T-cell (primary cell): ENCODE measurements around the gene RPS13. TPM values are rescaled to one million over a fixed set of nuclear protein-coding genes. Genes with fewer than 3 reads are reported as not detected.
"Not testable (repeated sequence)": the region's sequence is repeated elsewhere in the genome, so short reads cannot be mapped to it uniquely, and the experiment has no call there.

Experiments used
- ATAC-seq, 4 experiments: fragments of 200-7000 bp in 3 of 4; fragments of 150-1000 bp in 1 of 4; cut with Tn5 transposase; replicated peaks in 1 of 4; 1 replicate in 3 of 4; 2 replicates in 1 of 4; pipeline ENCODE4 v1.10.0; 2021; ENCODE audit warnings: moderate library complexity in 3 of 4, mild to moderate bottlenecking in 2 of 4, moderate number of reproducible peaks in 1 of 4
- CTCF ChIA-PET, 2 donors: fragments of 300-600 bp; sonication (Branson Sonifier 250); formaldehyde crosslinking; loops; one replicate each; lab custom pipeline; 2022; ENCODE audit warnings: antibody characterized with exemption in 2 of 2; lab: Charles Lee
- POLR2A ChIA-PET, 2 donors: fragments of 300-600 bp; sonication (Branson Sonifier 250); formaldehyde crosslinking; loops; one replicate each; lab custom pipeline; 2022; ENCODE audit warnings: antibody characterized with exemption in 2 of 2; lab: Charles Lee
- DNase-seq, 35 experiments: peaks; one replicate each; pipeline versions ENCODE4 v3.0.0 to v3.0.0-alpha.2; 2013 to 2023
- H3K27ac ChIP-seq: one replicate; pipeline ENCODE4 v1.5.1; 2013; ENCODE audit warnings: low read length
- H3K27me3 ChIP-seq, 2 experiments: replicated peaks in 1 of 2; 1 replicate in 1 of 2; 2 replicates in 1 of 2; pipeline versions ENCODE4 v1.6.1 to v1.7.0; 2013; ENCODE audit warnings: low read length in 1 of 2, mixed read lengths in 1 of 2; ENCODE audit not compliant: control insufficient read depth in 2 of 2, insufficient read depth in 2 of 2; ENCODE audit errors: extremely low read depth in 1 of 2
- H3K36me3 ChIP-seq, 2 donors: 1 replicate in 1 of 2; 2 replicates in 1 of 2; pipeline versions ENCODE4 v1.6.1 to v1.7.0; 2013; ENCODE audit warnings: low read length in 1 of 2; ENCODE audit not compliant: control insufficient read depth in 2 of 2, insufficient read depth in 1 of 2; ENCODE audit errors: extremely low read depth in 1 of 2
- H3K4me1 ChIP-seq, 2 experiments: 1 replicate in 1 of 2; 2 replicates in 1 of 2; pipeline versions ENCODE4 v1.6.1 to v1.7.0; 2013; ENCODE audit warnings: low read length in 2 of 2, mixed read lengths in 1 of 2; ENCODE audit not compliant: insufficient read depth in 2 of 2, control insufficient read depth in 1 of 2; ENCODE audit errors: extremely low read depth in 1 of 2
- H3K4me3 ChIP-seq, 2 donors: 1 replicate in 1 of 2; 2 replicates in 1 of 2; pipeline versions ENCODE4 v1.5.1 to v1.7.0; 2013; ENCODE audit warnings: mild to moderate bottlenecking in 2 of 2, low read length in 1 of 2, moderate library complexity in 1 of 2; ENCODE audit not compliant: control insufficient read depth in 1 of 2; ENCODE audit errors: extremely low read depth in 1 of 2
- H3K9me3 ChIP-seq: 2 replicates; pipeline ENCODE4 v1.7.0; 2013
- H3K27ac Mint-ChIP-seq, 2 donors: one replicate each; pipeline ENCODE4 v1.8.0; 2020 to 2021; ENCODE audit warnings: mild to moderate bottlenecking in 2 of 2, mixed read lengths in 2 of 2
- H3K27me3 Mint-ChIP-seq, 2 donors: one replicate each; pipeline ENCODE4 v1.8.0; 2021 to 2022; ENCODE audit warnings: mixed read lengths in 2 of 2
- H3K36me3 Mint-ChIP-seq: one replicate; pipeline ENCODE4 v1.8.0; 2021; ENCODE audit warnings: mixed read lengths
- H3K4me1 Mint-ChIP-seq, 3 donors: one replicate each; pipeline ENCODE4 v1.8.0; 2020 to 2022; ENCODE audit warnings: mixed read lengths in 3 of 3, mild to moderate bottlenecking in 1 of 3
- H3K4me3 Mint-ChIP-seq, 3 donors: one replicate each; pipeline ENCODE4 v1.8.0; 2020 to 2022; ENCODE audit warnings: mild to moderate bottlenecking in 3 of 3, mixed read lengths in 3 of 3, moderate library complexity in 3 of 3
- H3K9me3 Mint-ChIP-seq, 3 donors: one replicate each; pipeline ENCODE4 v1.8.0; 2020 to 2022; ENCODE audit warnings: mixed read lengths in 3 of 3
- WGBS: methylation state at CpG from one replicate; pipeline ENCODE4 v1.1.5; 2013; ENCODE audit warnings: missing lambda C conversion rate; ENCODE audit not compliant: insufficient coverage; 5-methylcytosine and 5-hydroxymethylcytosine counted together
- total RNA-seq, 35 experiments: library from RNA in 6 of 35; stranded (reverse) in 6 of 35; fragments of 120-200 nt in 1 of 35; gene quantifications; one replicate each; pipeline versions ENCODE4 v1.2.1 to v1.2.4 and lab custom pipeline; 2013 to 2026

RPS13 gene
- total RNA-seq, 5 donors from 2014 or later (not counting 1 experiment from before 2014, with no cell fraction given): 1,534 to 1,829 (median 1,711) TPM

DNA sequence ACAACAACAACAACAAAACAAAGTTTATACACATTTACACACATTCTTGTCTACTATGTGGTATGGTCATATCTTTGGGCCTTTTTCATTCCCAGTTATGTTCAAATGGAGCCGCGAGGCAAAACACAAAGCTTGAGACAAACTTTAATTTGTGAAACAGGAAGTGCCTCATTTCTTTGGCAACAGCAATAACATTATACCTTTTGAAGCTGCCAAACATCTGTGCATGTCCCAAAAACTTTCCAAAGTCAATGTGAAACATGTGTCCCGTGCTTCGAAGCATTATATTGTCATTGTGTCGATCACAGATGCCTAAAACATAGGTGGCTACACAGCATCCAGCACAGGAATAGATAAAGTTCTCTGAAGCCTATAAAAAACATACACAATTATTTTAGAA lies 25.0 kb upstream of the RPS13 start:
- H3K4me3 Mint-ChIP-seq: no peak overlapping the region
- no peak overlapping the region for H3K27ac Mint-ChIP-seq
- Histone ChIP-seq H3K4me1 (no peaks in the 10 kb centered on the region), H3K9me3 (no peaks in the 10 kb centered on the region), H3K36me3 (peaks cover 0 to 46% of the 10 kb centered on the region in 2 donors), H3K27ac (no peak overlapping the region), H3K27me3 (no peaks in the 10 kb centered on the region), H3K4me3 (no peak overlapping the region)
- ATAC-seq: no peak
- no peaks in the 10 kb centered on the region for H3K9me3 Mint-ChIP-seq
- WGBS: no CpG with 5 or more reads among the region's 5 CpGs
- H3K36me3 Mint-ChIP-seq: peaks cover 43% of the 10 kb centered on the region
- ChIA-PET POLR2A (no interaction called here), CTCF (no interaction called here)
- H3K4me1 Mint-ChIP-seq: no peaks in the 10 kb centered on the region
- no peak for DNase-seq
- H3K27me3 Mint-ChIP-seq: no peaks in the 10 kb centered on the region

DNA sequence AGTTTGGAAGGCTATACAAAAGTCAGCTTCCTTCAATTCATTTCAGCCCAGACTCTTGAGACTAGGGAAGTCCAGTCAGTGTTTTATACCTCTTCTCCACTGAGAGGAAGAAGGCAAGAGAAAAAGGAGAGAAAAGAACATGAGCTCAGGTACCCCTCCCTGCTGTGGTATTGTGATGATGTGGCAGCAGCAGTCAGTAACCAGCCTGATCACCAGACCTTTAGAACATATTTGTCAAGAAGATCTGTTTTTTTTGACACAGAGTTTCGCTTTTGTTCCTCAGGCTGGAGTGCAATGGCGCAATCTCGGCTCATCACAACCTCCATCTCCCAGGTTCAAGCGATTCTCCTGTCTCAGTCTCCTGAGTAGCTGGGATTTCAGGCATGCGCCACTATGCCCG lies 21.2 kb upstream of the RPS13 start:
- Mint-ChIP-seq H3K9me3 (no peaks in the 10 kb centered on the region), H3K27ac (no peak overlapping the region), H3K27me3 (no peaks in the 10 kb centered on the region), H3K4me3 (no peak overlapping the region), H3K4me1 (no peaks in the 10 kb centered on the region), H3K36me3 (peaks cover 38% of the 10 kb centered on the region)
- no peak overlapping the region for H3K4me3 ChIP-seq
- peaks cover 5 to 47% of the 10 kb centered on the region in 2 donors for H3K36me3 ChIP-seq
- H3K4me1 ChIP-seq: no peaks in the 10 kb centered on the region
- no peak for DNase-seq
- ATAC-seq: no peak
- H3K27me3 ChIP-seq: no peaks in the 10 kb centered on the region
- ChIA-PET CTCF (no interaction called here), POLR2A (interaction anchor here in 1 of 2 donors (1.1 kb wide), 1 partner anchor 10 kb away, joined by 3 read pairs; no protein-coding TSS in a partner anchor)
- H3K9me3 ChIP-seq: no peaks in the 10 kb centered on the region
- no peak overlapping the region for H3K27ac ChIP-seq
- 93% methylated on average over 6 of the region's 6 CpGs for WGBS

DNA sequence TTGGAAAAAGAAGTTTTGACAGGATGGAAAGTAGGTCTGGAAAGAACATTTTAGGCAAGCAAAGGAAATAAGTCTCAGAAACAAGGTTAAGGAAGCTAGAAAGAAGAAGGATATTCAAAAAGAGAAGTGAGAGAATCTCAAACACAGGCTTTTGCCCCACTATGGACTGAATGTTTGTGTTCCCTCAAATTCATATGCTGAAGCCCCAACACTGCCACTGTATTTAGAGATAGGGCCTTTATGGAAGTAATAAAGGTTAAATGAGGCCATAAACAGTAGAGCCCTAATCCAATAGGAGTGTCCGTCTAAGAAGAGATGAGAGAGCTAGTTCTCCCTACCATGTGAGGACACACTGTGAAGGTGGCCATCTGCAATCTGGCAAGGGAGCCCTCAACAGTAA lies 20.6 kb upstream of the RPS13 start:
- WGBS: 100% methylated on average over 1 of the region's 1 CpG
- H3K27me3 ChIP-seq: no peaks in the 10 kb centered on the region
- ATAC-seq: no peak
- no peaks in the 10 kb centered on the region for H3K4me1 ChIP-seq
- H3K9me3 Mint-ChIP-seq: no peaks in the 10 kb centered on the region
- H3K4me3 ChIP-seq: no peak overlapping the region
- POLR2A ChIA-PET: interaction anchor here in 1 of 2 donors (1.1 kb wide), 1 partner anchor 10 kb away, joined by 3 read pairs; no protein-coding TSS in a partner anchor
- DNase-seq: no peak
- no peak overlapping the region for H3K4me3 Mint-ChIP-seq
- no peak overlapping the region for H3K27ac Mint-ChIP-seq
- no peak overlapping the region for H3K27ac ChIP-seq
- H3K9me3 ChIP-seq: no peaks in the 10 kb centered on the region
- peaks cover 5 to 44% of the 10 kb centered on the region in 2 donors for H3K36me3 ChIP-seq
- no peaks in the 10 kb centered on the region for H3K27me3 Mint-ChIP-seq
- CTCF ChIA-PET: interaction anchor here in 1 of 2 donors (0.6 kb wide), 1 partner anchor 360 kb away, joined by 3 read pairs; no protein-coding TSS in a partner anchor
- no peaks in the 10 kb centered on the region for H3K4me1 Mint-ChIP-seq
- H3K36me3 Mint-ChIP-seq: peaks cover 34% of the 10 kb centered on the region

DNA sequence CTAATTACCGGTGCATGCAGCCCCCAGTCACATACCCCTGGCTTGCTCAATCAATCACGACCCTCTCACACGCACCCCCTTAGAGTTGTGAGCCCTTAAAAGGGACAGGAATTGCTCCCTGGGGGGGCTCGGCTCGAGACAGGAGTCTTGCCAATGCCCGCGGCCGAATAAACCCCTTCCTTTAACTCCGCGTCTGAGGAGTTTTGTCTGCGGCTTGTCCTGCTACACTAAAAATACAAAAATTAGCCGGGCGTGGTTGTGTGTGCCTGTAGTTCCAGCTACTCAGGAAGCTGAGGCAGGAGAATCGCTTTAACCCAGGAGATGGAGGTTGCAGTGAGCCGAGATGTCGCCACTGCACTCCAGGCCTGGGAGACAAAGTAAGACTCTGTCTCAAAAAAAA lies 8.5 kb upstream of the RPS13 start:
- H3K9me3 ChIP-seq, H3K27me3 Mint-ChIP-seq, CTCF ChIA-PET, ATAC-seq, H3K4me3 ChIP-seq, H3K27ac ChIP-seq, H3K9me3 Mint-ChIP-seq, H3K4me1 Mint-ChIP-seq, H3K4me1 ChIP-seq, H3K27me3 ChIP-seq, H3K27ac Mint-ChIP-seq, H3K4me3 Mint-ChIP-seq, DNase-seq: not testable (repeated sequence)
- POLR2A ChIA-PET: interaction anchor here in 1 of 2 donors (0.7 kb wide), 1 partner anchor 12 kb away, joined by 3 read pairs; no protein-coding TSS in a partner anchor
- H3K36me3 ChIP-seq: peaks cover 3 to 20% of the 10 kb centered on the region in 2 donors
- WGBS: 84% methylated on average over 3 of the region's 16 CpGs
- H3K36me3 Mint-ChIP-seq: peaks cover 13% of the 10 kb centered on the region

DNA sequence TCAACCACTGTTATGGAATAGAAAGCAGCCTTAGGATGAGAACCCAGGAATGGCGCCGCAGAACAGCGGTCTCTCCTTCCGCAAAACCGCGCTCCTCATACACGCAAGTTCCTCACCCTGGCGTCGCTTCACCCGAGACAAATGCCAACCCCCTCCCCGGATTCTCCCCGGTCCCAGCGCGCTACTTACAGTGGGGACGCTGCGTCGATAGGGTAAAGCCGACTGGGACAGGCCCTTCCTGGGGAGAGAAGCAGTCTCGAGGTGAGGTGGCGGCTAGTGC lies 287 bp downstream of the RPS13 start:
- peak in 1 of 35 experiments; percentile 46 for DNase-seq
- Mint-ChIP-seq H3K9me3 (no peaks in the 10 kb centered on the region), H3K27ac (peak overlapping the region; percentile 97 to 98), H3K36me3 (peaks cover 29% of the 10 kb centered on the region), H3K4me3 (peak overlapping the region; percentile 96 to 99 (median 96)), H3K4me1 (peaks cover 44 to 48% (median 45%) of the 10 kb centered on the region in 3 donors), H3K27me3 (no peaks in the 10 kb centered on the region)
- peak; percentile 38 to 40 (median 38) for ATAC-seq
- Histone ChIP-seq H3K36me3 (peaks cover 0 to 26% of the 10 kb centered on the region in 2 donors), H3K27me3 (no peaks in the 10 kb centered on the region), H3K27ac (peak overlapping the region; percentile 88), H3K4me3 (peak overlapping the region; percentile 88 to 98), H3K9me3 (no peaks in the 10 kb centered on the region), H3K4me1 (peaks cover 16 to 27% of the 10 kb centered on the region in 2 experiments)
- 0% methylated on average over 9 of the region's 20 CpGs for WGBS
- ChIA-PET POLR2A (interaction anchor here (0.6 to 1.0 kb wide), 7 partner anchors 14 to 1319 kb away, joined by 3 to 8 read pairs (median 6); partner anchors contain the start of gene PIK3C2A (in 1 of the 2)), CTCF (interaction anchor here in 1 of 2 donors (0.6 kb wide), 1 partner anchor 339 kb away, joined by 4 read pairs; the partner anchor contains the start of gene C11orf58)

DNA sequence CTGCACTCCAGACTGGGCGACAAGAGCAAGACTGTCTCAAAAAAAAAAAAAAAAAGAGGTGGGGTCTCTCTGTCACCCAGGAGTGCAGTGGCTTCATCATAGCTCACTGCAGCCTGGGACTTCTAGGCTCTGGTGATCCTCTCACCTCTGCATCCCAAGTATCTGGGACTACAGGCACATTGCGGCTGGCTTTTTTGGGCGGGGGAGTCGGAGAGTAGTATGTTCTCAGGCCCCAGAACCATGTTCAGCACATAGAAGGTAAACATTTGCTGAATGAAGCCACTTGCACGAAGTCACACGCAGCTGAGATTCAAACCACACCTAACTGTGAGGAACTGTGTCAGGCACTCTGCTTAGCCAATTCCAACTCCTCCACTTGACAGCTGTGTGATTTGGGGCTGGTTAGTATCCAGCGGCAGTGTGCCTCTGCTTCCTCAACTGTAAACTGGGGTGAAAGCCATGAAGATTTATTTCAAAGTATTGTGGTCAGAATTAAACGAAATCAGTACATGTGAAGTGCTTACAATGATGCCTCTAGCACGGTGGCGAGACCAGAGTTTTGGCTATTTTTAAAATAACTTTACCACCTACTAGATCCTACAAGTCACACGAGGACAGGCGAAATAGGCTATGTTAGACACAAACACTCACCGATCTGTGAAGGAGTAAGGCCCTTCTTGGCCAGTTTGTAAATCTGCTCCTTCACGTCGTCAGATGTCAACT lies 789 bp downstream of the RPS13 start:
- Histone ChIP-seq H3K27me3 (no peaks in the 10 kb centered on the region), H3K27ac (peak overlapping the region; percentile 88), H3K9me3 (no peaks in the 10 kb centered on the region), H3K36me3 (peaks cover 0 to 26% of the 10 kb centered on the region in 2 donors), H3K4me1 (peaks cover 16 to 27% of the 10 kb centered on the region in 2 experiments), H3K4me3 (peak overlapping the region; percentile 88 to 98)
- ChIA-PET POLR2A (interaction anchor here in 1 of 2 donors (0.6 kb wide), 1 partner anchor 337 kb away, joined by 6 read pairs; no protein-coding TSS in a partner anchor), CTCF (no interaction called here)
- H3K4me3 Mint-ChIP-seq: peak overlapping the region; percentile 96 to 99 (median 96)
- H3K36me3 Mint-ChIP-seq: peaks cover 29% of the 10 kb centered on the region
- WGBS: 0% methylated on average over 3 of the region's 15 CpGs
- peak overlapping the region; percentile 97 to 98 for H3K27ac Mint-ChIP-seq
- no peaks in the 10 kb centered on the region for H3K27me3 Mint-ChIP-seq
- H3K4me1 Mint-ChIP-seq: peaks cover 44 to 48% (median 45%) of the 10 kb centered on the region in 3 donors
- ATAC-seq (no peak), DNase-seq (peak in 2 of 35 experiments; percentile 2 to 19)
- no peaks in the 10 kb centered on the region for H3K9me3 Mint-ChIP-seq
